DOHH2 (cell line): ENCODE measurements around the gene CSNK2A3.

ENCODE experiments used
- H3F3A ChIP-seq: fragments of 200-600 bp; sonication (generic), shearing (Covaris generic); 2 replicates; pipeline ENCODE4 v1.6.0; 2016; ENCODE audit warnings: antibody characterized with exemption, mild to moderate bottlenecking; ENCODE audit not compliant: control insufficient read depth, insufficient read depth
- H3K27ac ChIP-seq: fragments of 200-600 bp; sonication (generic); 2 replicates; pipeline ENCODE4 v1.5.1; 2014; ENCODE audit warnings: low read depth, mild to moderate bottlenecking, low read length, moderate library complexity
- H3K27me3 ChIP-seq: fragments of 200-600 bp; sonication (generic); 2 replicates; pipeline ENCODE4 v1.6.1; 2014; ENCODE audit warnings: mild to moderate bottlenecking, low read length, mixed read lengths; ENCODE audit not compliant: control insufficient read depth
- H3K36me3 ChIP-seq: fragments of 200-600 bp; sonication (generic); 2 replicates; pipeline ENCODE4 v1.6.1; 2014; ENCODE audit warnings: mild to moderate bottlenecking, low read length, moderate library complexity, mixed read lengths; ENCODE audit not compliant: control insufficient read depth
- H3K4me1 ChIP-seq: fragments of 200-600 bp; sonication (generic); 2 replicates; pipeline ENCODE4 v1.6.1; 2014; ENCODE audit warnings: mild to moderate bottlenecking, low read length, mixed read lengths; ENCODE audit not compliant: control insufficient read depth
- H3K4me2 ChIP-seq: fragments of 200-600 bp; sonication (generic); 2 replicates; pipeline ENCODE4 v1.6.0; 2014; ENCODE audit warnings: mild to moderate bottlenecking, low read length, moderate library complexity
- H3K4me3 ChIP-seq: fragments of 200-600 bp; sonication (generic); 2 replicates; pipeline ENCODE4 v1.5.1; 2014; ENCODE audit warnings: mild to moderate bottlenecking, low read length, mixed read lengths
- H3K79me2 ChIP-seq: fragments of 200-600 bp; sonication (generic); 2 replicates; pipeline ENCODE4 v1.6.1; 2014; ENCODE audit warnings: mild to moderate bottlenecking, low read length, mixed read lengths; ENCODE audit not compliant: control insufficient read depth
- H3K9me2 ChIP-seq: fragments of 200-600 bp; sonication (generic); replicated peaks from 2 replicates; pipeline ENCODE4 v1.6.1; 2014; ENCODE audit warnings: mild to moderate bottlenecking, low read length, mixed read lengths; ENCODE audit not compliant: control insufficient read depth
- H3K9me3 ChIP-seq: fragments of 200-600 bp; sonication (generic); 2 replicates; pipeline ENCODE4 v1.6.1; 2014; ENCODE audit warnings: antibody characterized with exemption, low read length, mixed read lengths; ENCODE audit not compliant: control insufficient read depth, insufficient read depth
- H4K20me1 ChIP-seq: fragments of 200-600 bp; sonication (generic); 2 replicates; pipeline ENCODE4 v1.6.0; 2014; ENCODE audit warnings: low read depth, mild to moderate bottlenecking, antibody characterized with exemption, low read length, moderate library complexity; ENCODE audit not compliant: control insufficient read depth, insufficient read depth
- CTCF ChIP-seq: fragments of 200-600 bp; sonication (generic); IDR thresholded peaks from one replicate; pipeline ENCODE4 v1.5.1; 2014; ENCODE audit warnings: antibody characterized with exemption, mild to moderate bottlenecking, low read depth, low read length; ENCODE audit not compliant: poor library complexity, severe bottlenecking
- EZH2phosphoT487 ChIP-seq: fragments of 200-600 bp; sonication (generic); IDR thresholded peaks from 2 replicates; pipeline ENCODE4 v1.6.1; 2017; ENCODE audit warnings: borderline replicate concordance, mild to moderate bottlenecking, antibody characterized with exemption, low read length, moderate library complexity, mixed read lengths

Gene CSNK2A3

DNA sequence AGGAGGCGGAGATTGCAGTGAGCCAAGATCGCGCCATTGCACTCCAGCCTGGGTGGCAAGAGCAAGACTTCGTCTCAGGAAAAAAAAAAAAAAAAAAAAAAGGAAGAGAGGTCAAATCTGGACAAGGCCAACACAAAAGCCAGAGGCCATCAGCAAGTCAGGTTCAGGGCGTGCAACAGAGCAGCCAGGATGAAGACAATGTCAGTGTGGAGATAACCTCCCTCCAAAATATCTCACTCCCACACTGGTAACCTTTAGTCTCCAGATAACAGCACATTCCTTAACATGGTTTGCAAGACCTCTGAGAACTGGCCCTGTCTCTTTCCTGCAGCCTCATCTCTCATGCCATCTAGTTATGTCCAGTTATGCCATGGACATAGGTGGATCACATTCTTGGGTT, 4.7 kb downstream of the CSNK2A3 start:
- H3F3A ChIP-seq, result no peaks in the 10 kb centered on the region
- H3K4me2 ChIP-seq, result no peak overlapping the region
- no peaks in the 10 kb centered on the region for H3K79me2 ChIP-seq
- TF ChIP-seq EZH2phosphoT487, result no peak
- no peak for TF ChIP-seq CTCF
- H3K27me3 ChIP-seq, result peaks cover 2% of the 10 kb centered on the region; the same call in 1 of the 2 replicates
- H3K27ac ChIP-seq, result no peak overlapping the region
- H4K20me1 ChIP-seq, result no peaks in the 10 kb centered on the region
- H3K4me1 ChIP-seq, result no peaks in the 10 kb centered on the region
- no peaks in the 10 kb centered on the region for H3K9me3 ChIP-seq
- H3K4me3 ChIP-seq, result no peak overlapping the region
- H3K36me3 ChIP-seq, result no peaks in the 10 kb centered on the region
- no peaks in the 10 kb centered on the region for H3K9me2 ChIP-seq

GRCh38 chr11:11347592-11347991, 5.5 kb downstream of the CSNK2A3 start:
- no peak overlapping the region for H3K4me3 ChIP-seq
- H3K27me3 ChIP-seq, result peaks cover 2% of the 10 kb centered on the region; the same call in 1 of the 2 replicates
- no peaks in the 10 kb centered on the region for H3K9me2 ChIP-seq
- H4K20me1 ChIP-seq, result no peaks in the 10 kb centered on the region
- no peak for TF ChIP-seq CTCF
- no peaks in the 10 kb centered on the region for H3F3A ChIP-seq
- H3K36me3 ChIP-seq, result no peaks in the 10 kb centered on the region
- H3K4me2 ChIP-seq, result no peak overlapping the region
- H3K27ac ChIP-seq, result no peak overlapping the region
- H3K4me1 ChIP-seq, result no peaks in the 10 kb centered on the region
- no peaks in the 10 kb centered on the region for H3K9me3 ChIP-seq
- no peaks in the 10 kb centered on the region for H3K79me2 ChIP-seq

GRCh38 chr11:11346303-11346702, 6.7 kb downstream of the CSNK2A3 start:
- Histone ChIP-seq H3K27ac (no peak overlapping the region), H4K20me1 (no peaks in the 10 kb centered on the region), H3K4me1 (no peaks in the 10 kb centered on the region), H3K27me3 (peaks cover 2% of the 10 kb centered on the region; the same call in 1 of the 2 replicates), H3F3A (no peaks in the 10 kb centered on the region), H3K4me3 (no peak overlapping the region), H3K9me2 (no peaks in the 10 kb centered on the region), H3K9me3 (no peaks in the 10 kb centered on the region), H3K4me2 (no peak overlapping the region), H3K36me3 (no peaks in the 10 kb centered on the region), H3K79me2 (no peaks in the 10 kb centered on the region)
- TF ChIP-seq CTCF (no peak), EZH2phosphoT487 (no peak)

DNA sequence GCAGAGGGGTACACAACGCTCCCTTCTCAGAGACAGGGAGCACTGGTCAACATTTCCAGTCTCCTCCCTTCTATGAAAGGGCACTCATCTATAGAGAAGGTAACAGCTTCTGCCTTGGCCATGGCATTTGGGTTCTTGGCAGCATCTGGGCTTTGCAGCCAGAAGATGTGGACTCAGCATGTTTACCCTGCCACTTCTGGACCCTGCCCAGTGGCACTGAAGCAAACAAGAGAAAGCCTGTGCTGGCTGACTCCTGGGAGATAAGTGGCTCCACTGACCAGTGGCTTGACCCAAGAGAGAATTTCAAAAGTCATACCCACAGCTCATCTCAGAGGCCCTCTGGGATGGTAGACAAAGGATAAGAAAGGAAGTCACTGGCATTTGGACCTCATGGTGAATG, 8.0 kb downstream of the CSNK2A3 start:
- H3K27me3 ChIP-seq, result peaks cover 2% of the 10 kb centered on the region; the same call in 1 of the 2 replicates
- no peaks in the 10 kb centered on the region for H3K4me1 ChIP-seq

More for the DNA sequence above, 8.0 kb downstream of the CSNK2A3 start:
- Histone ChIP-seq H3K9me3 (no peaks in the 10 kb centered on the region), H3F3A (no peaks in the 10 kb centered on the region), H3K4me3 (no peak overlapping the region), H3K36me3 (no peaks in the 10 kb centered on the region), H3K27ac (no peak overlapping the region), H3K9me2 (no peaks in the 10 kb centered on the region), H3K4me2 (no peak overlapping the region), H3K79me2 (no peaks in the 10 kb centered on the region), H4K20me1 (no peaks in the 10 kb centered on the region)
- no peak for TF ChIP-seq EZH2phosphoT487
- no peak for TF ChIP-seq CTCF
